Thoracic aorta (tissue), 2 donors: ENCODE measurements around the gene FAM184A. TPM values are rescaled to one million over a fixed set of nuclear protein-coding genes. Genes with fewer than 3 reads are reported as not detected.
A peak's percentile ranks its signal among the peaks of the same experiment; 100 is the strongest.

Experiments used
- ATAC-seq: fragments of 150-250 bp; one replicate; pipeline ENCODE4 v1.8.0; 2017; ENCODE audit warnings: low read depth; ENCODE audit not compliant: insufficient number of reproducible peaks, low FRiP score
- DNase-seq: peaks from one replicate; pipeline ENCODE4 v3.0.0-alpha.2; 2020; ENCODE audit warnings: low spot score
- H3K27ac ChIP-seq, 2 donors: fragments of 200-600 bp; sonication (generic); 1 replicate in 1 of 2; 2 replicates in 1 of 2; pipeline ENCODE4 v1.5.1; 2016; ENCODE audit warnings: mild to moderate bottlenecking in 2 of 2, moderate library complexity in 2 of 2
- H3K27me3 ChIP-seq: fragments of 200-600 bp; sonication (generic); replicated peaks from 2 replicates; pipeline ENCODE4 v1.6.0; 2016; ENCODE audit warnings: mild to moderate bottlenecking; ENCODE audit not compliant: insufficient read depth
- H3K36me3 ChIP-seq: fragments of 200-600 bp; sonication (generic); one replicate; pipeline ENCODE4 v1.5.1; 2016
- H3K4me1 ChIP-seq, 2 donors: fragments of 200-600 bp; sonication (generic); 1 replicate in 1 of 2; 2 replicates in 1 of 2; pipeline versions ENCODE4 v1.5.1 to v1.6.0; 2016; ENCODE audit warnings: low read depth in 2 of 2, mild to moderate bottlenecking in 1 of 2; ENCODE audit not compliant: control insufficient read depth in 1 of 2
- H3K4me3 ChIP-seq: fragments of 200-600 bp; sonication (generic); 2 replicates; pipeline ENCODE4 v1.5.1; 2016; ENCODE audit warnings: mild to moderate bottlenecking
- H3K9me3 ChIP-seq: fragments of 200-600 bp; sonication (generic); 2 replicates; pipeline ENCODE4 v1.5.1; 2016
- total RNA-seq, 2 donors: library from RNA; depleted of rRNA; stranded (reverse); fragments of >200 nt; gene quantifications; one replicate each; pipeline versions ENCODE4 v1.1.0 to v1.2.3, GENCODE V29; 2016
- TF ChIP-seq, protein P1 (sequence below): fragments of 200-600 bp; sonication (generic); IDR thresholded peaks from one replicate; pipeline ENCODE4 v1.5.1; 2019; ENCODE audit warnings: antibody characterized with exemption

The FAM184A gene
- total RNA-seq, 2 donors from 2014 or later = 0.54 to 7.5 TPM

DNA sequence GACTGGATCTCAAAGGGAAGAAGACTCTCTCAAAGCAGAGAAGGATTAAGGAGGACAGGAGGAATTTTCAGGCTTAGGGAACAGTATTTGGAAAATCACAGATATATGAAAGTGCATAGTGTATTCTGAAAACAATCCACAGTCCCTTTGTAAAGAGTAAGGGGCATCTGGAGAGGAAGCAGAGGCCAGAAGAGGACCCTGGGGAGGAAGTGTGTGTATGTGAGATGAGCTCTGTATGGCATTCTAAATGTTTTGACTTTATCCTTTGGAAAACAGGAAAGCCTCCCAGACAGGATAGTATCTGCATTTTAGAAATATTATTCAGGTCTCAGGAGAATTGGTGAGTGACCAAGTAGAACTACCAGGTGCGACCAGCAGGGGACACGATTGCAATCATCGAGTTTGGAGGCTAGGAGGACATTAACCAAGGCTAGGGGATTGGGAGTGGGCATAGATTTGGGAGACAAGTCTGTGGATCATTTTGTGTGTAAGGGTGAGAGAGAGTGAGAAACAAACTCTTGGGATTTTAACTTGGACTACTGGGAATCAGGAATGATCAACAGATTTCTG is 38.3 kb upstream of the FAM184A start:
- Histone ChIP-seq H3K4me1 (peaks cover 0 to 12% of the 10 kb centered on the region in 2 donors), H3K36me3 (no peaks in the 10 kb centered on the region), H3K4me3 (no peak overlapping the region), H3K27ac (no peak overlapping the region), H3K27me3 (no peaks in the 10 kb centered on the region), H3K9me3 (no peaks in the 10 kb centered on the region)
- DNase-seq (no peak), ATAC-seq (no peak)
- TF ChIP-seq, protein P1, sequence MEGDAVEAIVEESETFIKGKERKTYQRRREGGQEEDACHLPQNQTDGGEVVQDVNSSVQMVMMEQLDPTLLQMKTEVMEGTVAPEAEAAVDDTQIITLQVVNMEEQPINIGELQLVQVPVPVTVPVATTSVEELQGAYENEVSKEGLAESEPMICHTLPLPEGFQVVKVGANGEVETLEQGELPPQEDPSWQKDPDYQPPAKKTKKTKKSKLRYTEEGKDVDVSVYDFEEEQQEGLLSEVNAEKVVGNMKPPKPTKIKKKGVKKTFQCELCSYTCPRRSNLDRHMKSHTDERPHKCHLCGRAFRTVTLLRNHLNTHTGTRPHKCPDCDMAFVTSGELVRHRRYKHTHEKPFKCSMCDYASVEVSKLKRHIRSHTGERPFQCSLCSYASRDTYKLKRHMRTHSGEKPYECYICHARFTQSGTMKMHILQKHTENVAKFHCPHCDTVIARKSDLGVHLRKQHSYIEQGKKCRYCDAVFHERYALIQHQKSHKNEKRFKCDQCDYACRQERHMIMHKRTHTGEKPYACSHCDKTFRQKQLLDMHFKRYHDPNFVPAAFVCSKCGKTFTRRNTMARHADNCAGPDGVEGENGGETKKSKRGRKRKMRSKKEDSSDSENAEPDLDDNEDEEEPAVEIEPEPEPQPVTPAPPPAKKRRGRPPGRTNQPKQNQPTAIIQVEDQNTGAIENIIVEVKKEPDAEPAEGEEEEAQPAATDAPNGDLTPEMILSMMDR = no peak

DNA sequence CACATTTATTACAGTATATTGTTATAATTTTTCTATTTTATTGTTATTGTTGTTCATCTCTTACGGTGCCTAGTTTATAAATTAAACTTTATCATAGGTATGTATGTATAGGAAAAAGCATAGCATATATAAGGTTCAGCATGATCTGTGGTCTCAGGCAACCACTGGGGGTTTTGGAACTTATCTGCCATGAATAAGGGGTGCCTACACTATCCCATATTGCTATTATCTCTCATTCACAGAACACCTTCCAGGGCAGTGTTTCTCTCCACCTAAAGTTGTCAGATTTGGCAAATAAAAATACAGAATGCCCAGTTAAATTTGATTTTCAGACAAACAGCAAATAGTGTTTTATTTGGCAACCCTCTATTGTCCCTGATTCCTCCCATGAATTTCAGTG is 35.5 kb upstream of the FAM184A start:
- DNase-seq (no peak), ATAC-seq (no peak)
- H3K4me1 ChIP-seq = no peaks in the 10 kb centered on the region
- no peaks in the 10 kb centered on the region for H3K9me3 ChIP-seq
- H3K27me3 ChIP-seq = no peaks in the 10 kb centered on the region
- no peaks in the 10 kb centered on the region for H3K36me3 ChIP-seq
- H3K27ac ChIP-seq = no peak overlapping the region
- TF ChIP-seq, protein P1 = no peak
- H3K4me3 ChIP-seq = no peak overlapping the region

GRCh38 chr6:119112812-119113530 is 34.5 kb upstream of the FAM184A start:
- DNase-seq = no peak
- TF ChIP-seq, protein P1 = no peak

DNA sequence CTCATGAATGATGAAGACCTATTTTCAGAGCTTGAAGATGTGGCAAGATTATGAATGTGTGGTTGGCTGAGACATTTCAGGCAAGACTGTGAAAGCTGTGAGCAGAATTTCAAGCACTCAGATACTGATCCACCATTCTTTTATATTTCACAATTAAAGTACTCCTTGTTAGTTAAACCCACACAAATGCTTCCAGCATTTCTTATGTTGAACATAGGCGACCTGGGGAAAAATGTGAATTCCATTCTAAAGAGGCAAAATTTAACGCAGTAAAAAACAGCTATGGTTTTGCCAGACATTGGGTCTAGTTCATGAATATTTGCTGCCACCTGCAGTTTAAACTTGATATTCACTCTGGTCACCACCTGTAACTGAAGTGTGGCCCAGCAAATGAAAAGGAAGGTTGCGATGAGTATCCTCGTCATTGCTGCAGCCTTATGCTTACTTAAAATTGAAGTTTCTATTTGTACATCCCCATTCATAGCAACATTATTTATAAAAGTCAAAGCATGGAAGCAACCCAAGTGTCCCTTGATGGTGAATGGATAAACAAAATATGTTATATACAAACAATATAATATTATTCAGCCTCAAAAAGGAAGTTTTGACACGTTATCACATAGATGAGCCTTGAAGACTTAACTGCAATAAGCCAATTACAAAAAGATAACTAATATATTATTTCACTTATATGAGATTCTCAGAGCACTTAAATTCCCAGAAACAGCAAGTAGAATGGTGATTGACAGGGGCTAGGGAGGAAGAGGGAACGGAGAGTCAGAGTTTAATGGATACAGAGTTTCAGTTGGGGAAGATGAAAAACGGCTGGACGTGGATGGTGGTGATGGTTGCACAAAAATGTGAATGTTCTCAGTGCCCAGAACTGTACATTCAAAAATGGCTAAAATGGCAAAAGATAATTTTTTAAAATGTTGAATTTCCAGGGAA is 32.4 kb upstream of the FAM184A start:
- Histone ChIP-seq H3K4me1 (no peaks in the 10 kb centered on the region), H3K4me3 (no peak overlapping the region), H3K36me3 (no peaks in the 10 kb centered on the region), H3K27me3 (no peaks in the 10 kb centered on the region), H3K9me3 (no peaks in the 10 kb centered on the region), H3K27ac (no peak overlapping the region)
- DNase-seq (no peak), ATAC-seq (no peak)
- TF ChIP-seq, protein P1 = peak; percentile 60

More at GRCh38 chr6:119112812-119113530, 34.5 kb upstream of the FAM184A start:
- ATAC-seq = no peak
- Histone ChIP-seq H3K9me3 (no peaks in the 10 kb centered on the region), H3K36me3 (no peaks in the 10 kb centered on the region), H3K27me3 (no peaks in the 10 kb centered on the region), H3K4me3 (peak overlapping the region; percentile 5), H3K27ac (no peak overlapping the region), H3K4me1 (no peaks in the 10 kb centered on the region)
